Measurements from ENCODE around the gene DBT.

The DBT gene

DNA sequence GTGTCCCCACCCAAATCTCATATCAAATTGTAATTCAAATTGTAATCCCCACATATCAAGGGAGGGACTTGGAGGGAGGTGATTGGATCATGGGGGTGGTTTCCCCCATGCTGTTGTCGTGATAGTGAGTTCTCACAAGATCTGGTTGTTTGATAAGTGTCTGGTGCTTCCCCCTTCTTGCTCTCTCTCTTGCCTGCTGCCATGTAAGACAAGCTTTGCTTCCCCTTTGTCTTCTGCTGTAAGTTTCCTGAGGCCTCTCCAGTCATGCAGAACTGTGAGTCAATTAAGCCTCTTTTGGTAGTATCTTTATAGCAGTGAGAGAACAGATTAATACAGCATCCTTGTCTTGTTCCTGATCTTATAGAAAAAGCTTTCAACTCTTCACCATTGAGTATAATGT, 65.1 kb downstream of the DBT start:
- no peak for DNase-seq

DNA sequence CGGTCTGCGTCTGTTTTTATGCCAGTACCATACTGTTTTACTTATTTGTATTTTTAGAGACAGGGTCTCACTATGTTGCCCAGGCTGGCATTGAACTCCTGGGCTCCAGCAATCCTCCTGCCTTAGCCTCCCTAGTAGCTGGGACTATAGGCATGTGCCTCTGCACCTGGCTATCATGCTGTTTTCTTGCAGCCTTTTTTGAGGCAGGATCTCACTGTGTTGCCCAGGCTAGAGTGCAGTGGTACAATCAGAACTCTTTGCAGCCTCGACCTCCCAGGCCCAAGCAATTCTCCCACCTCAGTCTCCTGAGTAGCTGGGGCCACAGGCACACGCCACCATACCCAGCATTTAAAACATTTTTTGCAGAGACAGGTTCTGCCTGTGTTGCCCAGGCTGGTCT, 66.3 kb downstream of the DBT start:
- no peak for DNase-seq

DNA sequence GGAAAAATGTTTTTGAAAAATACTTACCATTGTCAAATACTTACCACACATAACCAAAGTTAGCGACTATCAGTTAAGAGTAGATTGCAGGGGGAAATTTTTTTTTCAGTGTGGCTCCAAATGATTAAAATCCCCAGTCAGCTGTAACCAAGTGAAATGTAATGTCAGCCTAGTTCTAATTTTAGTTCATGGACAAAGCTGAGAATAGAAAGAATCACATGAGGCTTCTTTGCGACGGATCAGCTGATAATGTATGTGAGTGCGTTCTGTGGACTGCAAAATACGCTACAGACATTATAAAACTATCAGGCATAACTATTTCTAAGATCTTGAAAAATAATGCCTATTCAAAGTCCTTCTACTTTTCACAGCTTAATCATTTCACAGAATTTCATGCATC, 71.5 kb downstream of the DBT start, which contains the start of gene LRRC39:
Gene LRRC39, minus strand, starts transcription at position 166 of the 400 bp plus-strand sequence. CDS start 9,740 bp downstream, outside the sequence.
- DNase-seq, result no peak

DNA sequence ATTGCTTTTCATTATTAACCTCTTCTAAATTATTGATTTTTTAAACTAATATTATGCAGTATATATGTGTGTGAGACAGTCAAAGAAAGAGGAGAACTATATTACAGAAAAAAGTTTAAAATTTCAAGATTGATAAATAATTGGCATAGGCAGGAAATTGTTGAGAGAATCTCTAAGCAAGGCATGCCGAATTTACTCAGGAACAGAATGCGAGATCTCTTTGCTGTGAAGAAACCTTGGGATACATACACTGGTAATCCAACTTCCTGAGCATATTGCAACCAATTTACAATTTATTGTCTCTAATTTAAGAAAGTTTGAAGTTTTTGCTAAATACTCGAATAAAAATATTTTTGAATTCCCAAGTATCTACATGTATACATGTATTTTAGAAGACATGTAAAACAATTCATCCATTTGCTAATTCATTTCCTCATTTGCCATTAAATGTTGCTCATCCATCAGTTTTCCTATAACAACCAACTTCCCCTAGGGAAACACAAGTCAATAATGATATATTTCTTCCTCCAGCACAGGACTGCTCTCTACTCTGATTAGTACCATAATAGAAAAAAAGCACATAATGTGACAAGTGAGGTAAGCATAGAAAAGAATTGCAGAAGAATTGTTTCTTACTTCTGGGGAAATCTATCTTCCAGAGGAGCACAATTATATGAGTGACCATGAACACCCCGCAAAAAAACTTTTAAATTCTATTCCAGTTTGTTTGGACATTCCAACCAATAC, 72.2 kb downstream of the DBT start:
- DNase-seq, result no peak

DNA sequence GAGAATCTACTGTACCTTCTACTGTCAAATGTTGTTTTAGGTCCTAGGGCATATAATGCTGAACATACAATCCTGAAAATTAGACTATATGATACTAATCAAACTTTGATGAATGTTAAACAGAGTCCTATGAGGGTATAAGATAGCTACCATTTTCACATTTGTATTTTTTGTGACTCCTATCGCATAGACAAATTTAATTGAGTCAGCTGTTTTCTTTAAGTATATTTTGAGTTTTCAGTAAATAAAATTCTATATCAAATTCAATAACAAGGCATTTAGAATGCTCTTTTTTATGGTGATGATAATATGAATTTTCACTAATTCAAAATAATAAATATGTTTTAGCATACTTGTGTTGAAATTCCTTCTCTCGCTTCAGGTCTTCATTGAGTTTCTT, 81.6 kb downstream of the DBT start:
- DNase-seq, result no peak

DNA sequence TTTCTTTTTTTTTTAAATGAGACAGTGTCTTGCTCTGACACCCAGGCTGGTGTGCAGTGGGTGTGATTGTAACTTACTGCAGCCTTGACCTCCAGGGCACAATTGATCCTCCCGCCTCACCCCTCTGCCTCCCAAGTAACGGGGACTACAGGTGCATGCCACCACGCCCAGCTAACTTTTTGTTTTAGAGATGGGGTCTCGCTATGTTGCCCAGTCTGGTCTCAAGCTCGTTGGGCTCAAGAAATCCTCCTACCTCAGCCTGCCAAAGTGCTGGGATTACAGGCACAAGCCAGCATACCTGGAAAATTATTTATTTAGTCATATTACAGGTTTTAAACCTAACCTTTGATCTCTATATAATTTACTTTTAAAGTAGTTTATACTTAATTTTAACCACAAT, 84.9 kb downstream of the DBT start:
- no peak for DNase-seq

DNA sequence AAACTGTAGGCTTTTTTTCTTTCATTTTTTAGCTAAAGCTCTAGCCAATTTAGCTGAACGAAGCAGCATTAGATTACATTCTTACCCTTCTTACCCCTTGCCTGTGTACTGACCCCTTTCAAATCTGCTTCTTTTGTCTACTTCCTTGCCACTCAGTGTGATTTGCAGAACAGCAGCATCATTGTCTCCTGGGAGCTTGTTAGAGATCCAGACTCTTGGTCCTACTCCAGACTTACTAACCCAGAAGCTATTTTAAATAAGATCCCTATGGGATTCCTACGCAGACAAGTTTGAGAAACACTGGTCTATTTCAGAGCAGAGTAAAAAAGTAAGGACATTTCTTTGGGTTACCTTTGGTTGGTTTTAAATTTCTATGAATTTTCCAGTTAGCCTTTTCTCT, 85.4 kb downstream of the DBT start:
- DNase-seq, result no peak

DNA sequence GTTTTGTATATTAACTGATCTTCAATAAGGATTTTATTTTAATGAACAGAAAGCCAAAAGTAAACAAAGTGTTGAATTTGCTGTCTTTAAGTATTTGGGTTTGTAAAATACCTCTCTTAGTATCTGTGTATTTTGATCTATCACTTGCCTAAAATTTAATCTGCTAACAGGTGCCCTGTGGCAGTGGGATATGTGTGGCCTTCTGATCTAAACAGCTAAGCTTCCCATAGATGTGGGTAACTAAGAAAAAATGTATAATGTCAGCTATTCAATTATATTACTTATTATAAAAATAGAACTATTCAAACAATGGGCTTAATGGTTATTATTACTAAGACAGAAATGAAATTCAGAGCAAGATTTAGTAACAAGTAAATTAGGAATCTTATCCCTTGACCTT, 86.8 kb downstream of the DBT start:
- DNase-seq, result no peak

DNA sequence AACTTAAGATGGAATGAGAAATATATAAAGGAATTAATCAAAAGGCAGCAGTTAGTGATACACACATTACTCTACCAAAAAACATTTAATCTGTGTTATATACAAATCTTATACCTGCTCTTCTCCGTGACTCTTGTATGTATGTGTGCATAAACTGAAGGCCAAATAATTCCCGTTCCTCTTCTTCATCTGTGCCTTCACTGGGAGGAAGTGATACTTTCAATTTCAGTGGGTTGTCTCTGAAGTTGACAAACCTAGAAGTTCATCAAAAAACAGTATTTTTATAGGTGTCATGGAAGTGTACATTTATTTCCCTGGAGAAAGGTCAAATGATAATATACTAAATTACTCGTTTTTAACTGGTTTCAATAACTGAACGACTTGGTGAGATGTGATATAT, 97.4 kb downstream of the DBT start:
- DNase-seq, result no peak

DNA sequence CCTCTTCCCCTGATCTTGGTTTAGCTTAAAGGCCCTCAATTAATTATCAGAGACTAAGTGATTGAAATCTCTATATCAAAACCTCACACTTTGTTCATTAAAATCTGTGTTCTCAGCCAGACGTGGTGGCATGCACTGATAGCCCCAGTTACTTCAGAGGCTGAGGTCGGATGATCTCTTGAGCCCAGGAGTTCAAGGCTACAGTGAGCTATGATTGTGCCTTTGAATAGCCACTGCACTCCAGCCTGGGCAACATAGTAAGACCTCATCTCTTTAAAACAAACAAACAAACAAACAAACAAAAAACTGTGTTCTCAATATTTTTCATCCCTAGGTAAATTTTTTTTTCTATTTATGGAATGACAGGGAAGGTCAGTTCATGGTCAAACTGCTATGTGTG, 98.0 kb downstream of the DBT start:
- no peak for DNase-seq

DNA sequence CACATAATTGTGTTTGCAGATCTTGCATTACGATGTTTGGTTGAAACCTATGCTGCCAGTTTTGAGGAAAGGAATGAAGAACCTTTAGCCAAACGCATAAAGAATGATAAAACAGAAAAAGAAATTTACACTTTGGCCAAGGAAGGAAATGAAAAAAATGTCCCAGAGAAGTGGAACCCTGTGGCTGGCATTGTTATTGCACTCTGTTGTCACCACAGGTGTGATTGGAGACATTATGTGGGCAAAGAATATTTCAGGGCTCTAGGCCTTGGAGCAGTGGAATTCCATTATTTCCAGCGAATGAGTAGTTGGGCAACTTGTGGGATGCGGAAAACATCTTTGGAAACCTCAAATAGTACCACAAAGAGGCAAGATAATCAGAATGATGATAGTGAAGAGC, 101.8 kb downstream of the DBT start:
- no peak for DNase-seq

DNA sequence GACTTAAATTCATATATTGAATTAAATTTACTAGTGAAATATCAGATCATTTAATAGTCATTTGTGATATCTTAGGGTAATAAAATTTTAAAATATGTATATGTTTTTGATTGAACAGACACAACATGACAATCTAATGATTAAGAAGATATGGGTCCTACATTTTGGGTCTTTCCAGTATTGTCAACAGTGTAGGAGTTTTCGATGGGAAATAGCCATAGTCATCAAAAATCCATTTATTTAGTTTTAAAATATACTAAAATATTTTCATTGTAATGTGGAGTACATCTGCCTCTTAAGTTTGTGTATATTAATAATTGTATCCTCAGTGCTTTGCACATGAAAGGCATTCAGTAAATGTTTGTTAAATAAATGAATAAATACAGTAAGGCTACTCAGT, 102.7 kb downstream of the DBT start:
- DNase-seq, result no peak

DNA sequence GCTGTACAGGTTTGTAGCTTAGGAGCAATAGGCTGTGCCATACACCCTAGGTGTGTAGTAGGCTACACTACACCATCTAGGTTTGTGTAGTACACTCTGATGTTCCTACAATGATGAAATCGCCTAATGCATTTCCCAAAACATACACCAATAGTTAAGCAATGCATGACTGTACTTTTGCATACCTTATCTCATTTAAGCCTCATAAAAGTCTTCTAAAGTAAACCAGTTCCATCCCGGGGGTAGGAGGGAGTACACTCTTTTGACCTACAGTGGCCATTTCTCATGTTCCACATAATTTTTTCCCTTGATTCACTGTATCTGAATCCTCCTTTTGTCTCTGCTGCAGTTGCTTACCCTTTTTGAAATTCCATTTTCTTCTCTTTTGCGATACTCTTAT, 104.5 kb downstream of the DBT start:
- no peak for DNase-seq

DNA sequence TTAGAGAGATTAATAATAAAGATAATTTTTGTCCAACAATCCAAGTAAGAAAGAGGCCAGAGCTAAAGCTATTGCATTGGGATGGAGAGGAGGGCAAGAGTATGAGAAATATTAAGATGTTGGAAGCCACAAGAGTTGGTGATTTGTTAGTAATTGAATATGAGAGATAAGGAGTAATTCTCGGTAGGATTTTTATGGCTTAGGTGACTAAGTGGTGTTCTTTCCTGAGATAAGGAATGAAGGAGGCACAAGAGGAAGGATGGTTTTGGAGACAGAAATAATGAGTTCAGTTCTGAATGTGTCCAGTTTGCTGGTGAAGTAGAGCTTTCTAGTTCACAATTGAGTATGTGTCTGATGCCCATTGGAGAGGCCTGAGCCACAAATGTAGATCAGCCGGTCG, 107.3 kb downstream of the DBT start:
- DNase-seq, result no peak

DNA sequence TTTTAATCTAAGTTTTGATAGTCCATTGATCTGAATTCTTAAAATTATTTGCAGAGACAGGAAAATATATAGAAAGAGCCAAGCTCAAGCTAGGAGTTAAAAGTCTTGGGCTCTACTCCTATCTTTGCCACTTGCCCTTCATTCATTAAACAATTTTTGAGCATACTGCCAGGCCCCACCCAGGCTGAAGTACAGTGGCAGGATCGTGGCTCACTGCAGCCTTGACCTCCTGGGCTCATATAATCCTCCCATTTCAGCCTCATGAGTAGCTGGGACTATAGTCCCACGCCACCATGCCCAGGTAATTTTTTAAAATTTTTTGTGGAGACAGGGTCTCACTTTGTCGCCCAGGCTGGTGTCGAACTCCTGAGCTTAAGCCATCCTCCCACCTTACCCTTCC, 108.4 kb downstream of the DBT start:
- no peak for DNase-seq

DNA sequence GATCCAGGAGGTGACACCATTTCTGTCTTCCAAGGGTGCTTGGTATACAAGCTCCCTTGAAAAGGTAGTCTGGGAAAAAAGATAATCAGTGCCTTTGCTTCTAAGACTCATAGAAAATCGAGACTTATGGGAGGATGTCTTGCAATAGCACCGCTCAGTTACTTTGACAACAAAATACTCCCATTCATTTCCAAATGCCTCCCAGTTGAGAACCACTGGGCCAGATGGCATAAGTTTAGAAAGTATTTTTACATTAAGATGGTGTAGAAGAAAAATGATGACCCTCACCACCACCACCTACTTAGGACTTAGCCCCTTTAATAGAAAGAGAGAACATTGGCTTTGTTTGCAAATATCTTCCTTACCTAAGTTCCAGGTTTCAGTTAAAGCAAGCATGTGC, 112.0 kb downstream of the DBT start:
- DNase-seq, result no peak

All from stimulated activated CD4-positive, alpha-beta T cell treated with anti-CD3 and anti-CD28 coated beads, Interleukin-4, amount 100 ng/mL, for 1 hour (primary cell).